Left lobe of liver (tissue), 2 donors: ENCODE results near the gene TMEM273. TPM values are rescaled to one million over a fixed set of nuclear protein-coding genes. Genes with fewer than 3 reads are reported as not detected.

Experiments used
- ATAC-seq: fragments of 200-7000 bp; cut with Tn5 transposase; one replicate; pipeline ENCODE4 v1.9.1; 2020; ENCODE audit warnings: mild to moderate bottlenecking, moderate library complexity
- DNase-seq: peaks from one replicate; pipeline ENCODE4 v3.0.0-alpha.2; 2020; ENCODE audit warnings: low spot score
- total RNA-seq: library from RNA; stranded (reverse); gene quantifications from one replicate; pipeline ENCODE4 v1.2.1, GENCODE V29; 2021
- donor health status: DM: no; HTN: no; CAD: no; lungs with moderate emphysema.
- donor health status: DM: no; HTN: yes; CAD: no.

Gene TMEM273
- total RNA-seq, 1 donor from 2014 or later: 1.9 TPM

- DNase-seq: no peak
- no peak for ATAC-seq
Measured at GRCh38 chr10:49105076-49105475, 83.1 kb downstream of the TMEM273 start.

Other genes with a start within 250 kb of the TMEM273 start
- not detected for gene LRRC18, start 248.6 kb downstream of the TMEM273 start, total RNA-seq
- 2.7 TPM for gene VSTM4, start 72.9 kb downstream of the TMEM273 start, total RNA-seq
- gene FAM170B, start 54.4 kb downstream of the TMEM273 start, total RNA-seq: not detected
- gene C10orf71, start 110.8 kb upstream of the TMEM273 start, total RNA-seq: not detected
- gene DRGX, start 207.7 kb upstream of the TMEM273 start, total RNA-seq: not detected